H1 (cell line): ENCODE measurements around the gene ZNF44. TPM values are rescaled to one million over a fixed set of nuclear protein-coding genes. Genes with fewer than 3 reads are reported as not detected.

Experiments used
- polyA plus RNA-seq, 7 experiments: library from polyadenylated mRNA; depleted of rRNA in 3 of 7; stranded (reverse) in 5 of 7; unstranded in 2 of 7; fragments of >200 nt in 5 of 7; fragments of 200-250 nt in 2 of 7; gene quantifications; 1 replicate in 5 of 7; 2 replicates in 1 of 7; 4 replicates in 1 of 7; pipeline versions ENCODE4 v1.2.1 to v1.2.3, GENCODE V29; 2011 to 2013; ENCODE audit warnings: missing spikeins in 2 of 7, mixed read lengths in 2 of 7
- total RNA-seq: library from RNA; stranded (reverse); fragmentation: NEBNext Ultra II Directional; extraction: Animal tissue kit (Norgen Biotek cat#: 25700); gene quantifications from 2 replicates; pipeline ENCODE4 v1.2.1, GENCODE V29; 2021

The ZNF44 gene
- total and polyA plus RNA-seq, 2 of the 8 experiments (the other 6 are each of a cell fraction or from before 2014, with no cell fraction given): 1.3 to 2.8 TPM

Other genes starting within 250 kb of the ZNF44 start
- gene ZNF878, start 241.9 kb downstream of the ZNF44 start, total RNA-seq: 9.1 and 9.5 TPM in 2 replicates
- 0.57 and 0.91 TPM in 2 replicates for gene ZNF878, start 241.9 kb downstream of the ZNF44 start, polyA plus RNA-seq (2011; rRNA removed)
- 9.4 and 9.8 TPM in 2 replicates for gene ZNF844, start 230.2 kb downstream of the ZNF44 start, total RNA-seq
- 2.7 and 3.1 TPM in 2 replicates for gene ZNF844, start 230.2 kb downstream of the ZNF44 start, polyA plus RNA-seq (2011; rRNA removed)
- 7.4 and 9.0 TPM in 2 replicates for gene ZNF20, start 154.5 kb downstream of the ZNF44 start, total RNA-seq
- 0.75 and 1.6 TPM in 2 replicates for gene ZNF20, start 154.5 kb downstream of the ZNF44 start, polyA plus RNA-seq (2011; rRNA removed)
- 23.3 and 26.8 TPM in 2 replicates for gene ZNF625, start 138.1 kb downstream of the ZNF44 start, total RNA-seq
- 2.3 and 2.5 TPM in 2 replicates for gene ZNF625, start 138.1 kb downstream of the ZNF44 start, polyA plus RNA-seq (2011; rRNA removed)
- 6.9 and 9.9 TPM in 2 replicates for gene ZNF136, start 131.8 kb downstream of the ZNF44 start, total RNA-seq
- gene ZNF136, start 131.8 kb downstream of the ZNF44 start, polyA plus RNA-seq (2011; rRNA removed): 0.85 and 1.6 TPM in 2 replicates
- gene ZNF563, start 38.8 kb upstream of the ZNF44 start, total RNA-seq: 2.3 and 3.0 TPM in 2 replicates
- gene ZNF563, start 38.8 kb upstream of the ZNF44 start, polyA plus RNA-seq (2011; rRNA removed): 0.66 and 0.91 TPM in 2 replicates
- 2.0 and 2.4 TPM in 2 replicates for gene ZNF442, start 70.8 kb upstream of the ZNF44 start, total RNA-seq
- gene ZNF442, start 70.8 kb upstream of the ZNF44 start, polyA plus RNA-seq (2011; rRNA removed): 0.17 and 0.60 TPM in 2 replicates
- gene ZNF799, start 106.4 kb upstream of the ZNF44 start, total RNA-seq: 3.0 and 4.2 TPM in 2 replicates
- 0.49 and 1.00 TPM in 2 replicates for gene ZNF799, start 106.4 kb upstream of the ZNF44 start, polyA plus RNA-seq (2011; rRNA removed)
- 7.8 and 9.2 TPM in 2 replicates for gene ZNF443, start 146.1 kb upstream of the ZNF44 start, total RNA-seq
- gene ZNF443, start 146.1 kb upstream of the ZNF44 start, polyA plus RNA-seq (2011; rRNA removed): 0.74 and 1.4 TPM in 2 replicates
- 2.0 and 2.2 TPM in 2 replicates for gene ZNF709, start 189.9 kb upstream of the ZNF44 start, total RNA-seq
- 0.86 and 1.3 TPM in 2 replicates for gene ZNF709, start 189.9 kb upstream of the ZNF44 start, polyA plus RNA-seq (2011; rRNA removed)